Spleen (tissue), 11 donors: ENCODE data around the gene ADA. TPM values are rescaled to one million over a fixed set of nuclear protein-coding genes. Genes with fewer than 3 reads are reported as not detected.

Experiments
- DNase-seq: peaks from one replicate; pipeline ENCODE4 v3.0.0-alpha.2; 2020
- H3K27ac ChIP-seq, 8 donors: fragments of 200-600 bp; sonication (generic) in 7 of 8; 1 replicate in 4 of 8; 2 replicates in 4 of 8; pipeline versions ENCODE4 v1.5.0 to v1.8.0; 2016 to 2021; ENCODE audit warnings: inconsistent platforms in 4 of 8, mild to moderate bottlenecking in 4 of 8, moderate library complexity in 1 of 8
- H3K27me3 ChIP-seq, 7 donors: fragments of 200-600 bp; sonication (generic) in 6 of 7; replicated peaks in 1 of 7; 1 replicate in 4 of 7; 2 replicates in 3 of 7; pipeline versions ENCODE4 v1.5.0 to v1.8.0; 2016 to 2021; ENCODE audit warnings: inconsistent platforms in 3 of 7, mild to moderate bottlenecking in 1 of 7
- H3K36me3 ChIP-seq, 6 donors: fragments of 200-600 bp; sonication (generic) in 5 of 6; 1 replicate in 4 of 6; 2 replicates in 2 of 6; pipeline versions ENCODE4 v1.5.0 to v1.8.0; 2016 to 2021; ENCODE audit warnings: inconsistent platforms in 2 of 6
- H3K4me1 ChIP-seq, 6 donors: fragments of 200-600 bp; sonication (generic) in 5 of 6; 1 replicate in 3 of 6; 2 replicates in 3 of 6; pipeline versions ENCODE4 v1.5.0 to v1.8.0; 2016 to 2021; ENCODE audit warnings: inconsistent platforms in 3 of 6
- H3K4me3 ChIP-seq, 8 donors: fragments of 200-600 bp; sonication (generic) in 7 of 8; 1 replicate in 4 of 8; 2 replicates in 4 of 8; pipeline versions ENCODE4 v1.5.0 to v1.8.0; 2016 to 2021; ENCODE audit warnings: inconsistent platforms in 4 of 8, mild to moderate bottlenecking in 4 of 8, moderate library complexity in 2 of 8
- H3K9me3 ChIP-seq, 8 donors: fragments of 200-600 bp; sonication (generic) in 7 of 8; 1 replicate in 4 of 8; 2 replicates in 4 of 8; pipeline versions ENCODE4 v1.5.0 to v1.8.0; 2016 to 2021; ENCODE audit warnings: inconsistent platforms in 4 of 8
- POLR2A ChIP-seq, 3 donors: fragments of 450-650 bp; IDR thresholded peaks; one replicate each; pipeline ENCODE4 v1.5.1; 2017; ENCODE audit warnings: antibody characterized with exemption in 3 of 3, mild to moderate bottlenecking in 1 of 3
- POLR2AphosphoS5 ChIP-seq, 3 donors: sonication (generic); formaldehyde crosslinking; IDR thresholded peaks; one replicate each; pipeline ENCODE4 v1.5.1; 2017; ENCODE audit warnings: antibody characterized with exemption in 3 of 3
- WGBS, 5 donors: extraction: QIAGEN DNeasy Blood & Tissue Kit in 3 of 5; methylation state at CpG; one replicate each; pipeline versions ENCODE4 v1.1.5 to v1.1.7; 2013 to 2018; 5-methylcytosine and 5-hydroxymethylcytosine counted together
- intact Hi-C: fragments of 100-400 bp; cut with DNase I; formaldehyde crosslinking; loops from one replicate; pipeline ENCODE4 v1.15.0; 2023; ENCODE audit warnings: low total_unique reads
- polyA plus RNA-seq, 3 donors: library from polyadenylated mRNA; stranded (reverse); fragments of 200-250 nt; gene quantifications; one replicate each; pipeline ENCODE4 v1.2.1, GENCODE V29; 2013
- total RNA-seq, 7 donors: library from RNA; depleted of rRNA in 3 of 7; stranded (reverse); fragments of >200 nt in 3 of 7; fragmentation: NEBNext Ultra II Directional in 4 of 7; extraction: Animal tissue kit (Norgen Biotek cat#: 25700) in 4 of 7; gene quantifications; one replicate each; pipeline versions ENCODE4 v1.1.0 to v1.2.1, GENCODE V29; 2016 to 2021
- TF ChIP-seq, protein P1 (sequence below), 11 experiments: fragments of 200-600 bp in 7 of 11; fragments of 450-650 bp in 4 of 11; sonication (generic) in 4 of 11; IDR thresholded peaks in 8 of 11; conservative IDR thresholded peaks in 3 of 11; 1 replicate in 7 of 11; 2 replicates in 4 of 11; pipeline versions ENCODE4 v1.4.0 to v1.8.0; 2016 to 2021; ENCODE audit warnings: antibody characterized with exemption in 11 of 11, inconsistent platforms in 4 of 11, mild to moderate bottlenecking in 1 of 11
- donor health status: healthy with polysubstance abuse.
- donor health status: DM: no; HTN: no; CAD: no; lungs with moderate emphysema.
- donor health status: DM: no; HTN: no; CAD: no.
- donor health status: Bipolar disorder and iron deficiency.
- donor health status: healthy.
- donor health status: DM: no; HTN: no; CAD: no.
- donor health status: DM: yes; HTN: yes; CAD: no.

The ADA gene
- total and polyA plus RNA-seq, 10 donors, result 14.8 to 30.4 (median 22.5) TPM

DNA sequence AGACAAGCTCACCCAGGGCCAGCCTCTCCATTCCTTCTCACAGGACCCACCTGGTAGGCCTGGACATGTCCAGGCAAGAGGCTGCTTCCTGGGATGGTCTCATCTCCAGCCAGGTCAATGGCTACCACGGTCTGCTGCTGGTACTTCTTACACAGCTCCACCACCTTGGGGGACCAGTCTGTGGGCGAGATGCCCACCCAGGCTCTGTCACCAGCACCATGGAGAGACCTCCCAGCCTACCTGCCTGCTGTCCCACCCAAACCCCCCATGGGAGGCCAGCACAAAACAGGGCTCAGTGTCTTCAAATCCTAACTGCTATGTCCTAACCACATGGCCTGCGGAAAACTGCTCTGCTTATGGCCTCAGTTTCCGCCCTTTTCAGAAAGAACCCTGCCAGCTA is 27.3 kb downstream of the ADA start:
- intact Hi-C loops, result no loop called here
- Histone ChIP-seq H3K27ac (no peak overlapping the region), H3K27me3 (no peaks in the 10 kb centered on the region), H3K4me3 (no peak overlapping the region), H3K36me3 (peaks cover 0 to 87% (median 22%) of the 10 kb centered on the region in 6 donors), H3K9me3 (peaks cover 0 to 8% (median 5%) of the 10 kb centered on the region in 8 donors), H3K4me1 (no peaks in the 10 kb centered on the region)
- WGBS, 5 donors, result 79 to 98% (median 93%) methylated on average over 2 to 4 of the region's 4 CpGs
- no peak for DNase-seq
- TF ChIP-seq POLR2AphosphoS5 (IDR thresholded peaks at IDR 0.05) (no peak), POLR2A (IDR thresholded peaks at IDR 0.05) (no peak)
- TF ChIP-seq, protein P1, sequence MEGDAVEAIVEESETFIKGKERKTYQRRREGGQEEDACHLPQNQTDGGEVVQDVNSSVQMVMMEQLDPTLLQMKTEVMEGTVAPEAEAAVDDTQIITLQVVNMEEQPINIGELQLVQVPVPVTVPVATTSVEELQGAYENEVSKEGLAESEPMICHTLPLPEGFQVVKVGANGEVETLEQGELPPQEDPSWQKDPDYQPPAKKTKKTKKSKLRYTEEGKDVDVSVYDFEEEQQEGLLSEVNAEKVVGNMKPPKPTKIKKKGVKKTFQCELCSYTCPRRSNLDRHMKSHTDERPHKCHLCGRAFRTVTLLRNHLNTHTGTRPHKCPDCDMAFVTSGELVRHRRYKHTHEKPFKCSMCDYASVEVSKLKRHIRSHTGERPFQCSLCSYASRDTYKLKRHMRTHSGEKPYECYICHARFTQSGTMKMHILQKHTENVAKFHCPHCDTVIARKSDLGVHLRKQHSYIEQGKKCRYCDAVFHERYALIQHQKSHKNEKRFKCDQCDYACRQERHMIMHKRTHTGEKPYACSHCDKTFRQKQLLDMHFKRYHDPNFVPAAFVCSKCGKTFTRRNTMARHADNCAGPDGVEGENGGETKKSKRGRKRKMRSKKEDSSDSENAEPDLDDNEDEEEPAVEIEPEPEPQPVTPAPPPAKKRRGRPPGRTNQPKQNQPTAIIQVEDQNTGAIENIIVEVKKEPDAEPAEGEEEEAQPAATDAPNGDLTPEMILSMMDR (IDR thresholded peaks at IDR 0.05 in 8 of 11, conservative IDR thresholded peaks at IDR 0.05 in 3 of 11), result no peak

DNA sequence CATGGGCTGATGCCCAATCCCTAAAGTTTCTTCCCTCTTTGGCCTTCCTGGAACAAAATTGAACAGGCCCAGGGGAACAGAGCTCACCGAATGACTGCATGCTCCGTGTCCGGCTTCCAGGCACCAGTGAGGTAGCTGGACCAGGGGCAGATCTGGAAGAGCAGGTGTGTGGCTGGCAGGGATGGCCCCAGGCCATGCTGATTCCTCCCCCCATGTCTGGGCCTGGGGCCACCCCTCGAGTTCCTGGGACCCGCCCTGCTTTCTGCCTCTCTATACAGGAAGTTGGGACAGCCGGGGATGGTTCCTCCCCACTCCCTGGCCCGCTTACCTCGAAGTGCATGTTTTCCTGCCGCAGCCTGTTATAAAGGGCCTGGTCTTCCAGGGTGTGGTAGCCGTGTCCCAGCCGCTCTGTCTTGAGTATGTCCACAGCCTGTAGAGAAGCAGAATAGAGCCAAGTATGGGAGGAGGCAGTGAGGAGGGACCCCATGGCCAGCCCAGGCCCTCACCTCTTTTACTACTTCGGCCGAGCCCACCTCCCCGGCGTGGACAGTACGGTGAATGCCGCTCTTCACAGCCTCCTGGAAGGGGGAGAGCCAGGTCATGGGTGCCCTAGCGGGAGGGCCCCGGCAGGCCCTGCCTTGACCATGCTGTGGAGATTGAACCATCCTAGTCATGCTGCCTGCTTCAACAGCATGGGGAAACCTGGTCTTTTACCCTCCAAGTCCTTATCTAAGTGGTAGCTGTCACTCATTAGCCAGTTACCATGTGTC is 28.8 kb downstream of the ADA start:
- TF ChIP-seq, protein P1 (IDR thresholded peaks at IDR 0.05 in 8 of 11, conservative IDR thresholded peaks at IDR 0.05 in 3 of 11), result no peak
- TF ChIP-seq POLR2AphosphoS5 (IDR thresholded peaks at IDR 0.05) (peak in 2 of 3 donors; percentile 6 to 39), POLR2A (IDR thresholded peaks at IDR 0.05) (no peak)
- Histone ChIP-seq H3K4me1 (peaks cover 0 to 13% (median 4%) of the 10 kb centered on the region in 6 donors), H3K9me3 (peaks cover 0 to 8% (median 5%) of the 10 kb centered on the region in 8 donors), H3K27ac (no peak overlapping the region), H3K4me3 (no peak overlapping the region), H3K36me3 (peaks cover 0 to 89% (median 34%) of the 10 kb centered on the region in 6 donors), H3K27me3 (no peaks in the 10 kb centered on the region)
- DNase-seq, result no peak
- WGBS, 5 donors, result 84 to 92% (median 89%) methylated on average over 12 to 19 of the region's 19 CpGs
- intact Hi-C loops, result no loop called here

DNA sequence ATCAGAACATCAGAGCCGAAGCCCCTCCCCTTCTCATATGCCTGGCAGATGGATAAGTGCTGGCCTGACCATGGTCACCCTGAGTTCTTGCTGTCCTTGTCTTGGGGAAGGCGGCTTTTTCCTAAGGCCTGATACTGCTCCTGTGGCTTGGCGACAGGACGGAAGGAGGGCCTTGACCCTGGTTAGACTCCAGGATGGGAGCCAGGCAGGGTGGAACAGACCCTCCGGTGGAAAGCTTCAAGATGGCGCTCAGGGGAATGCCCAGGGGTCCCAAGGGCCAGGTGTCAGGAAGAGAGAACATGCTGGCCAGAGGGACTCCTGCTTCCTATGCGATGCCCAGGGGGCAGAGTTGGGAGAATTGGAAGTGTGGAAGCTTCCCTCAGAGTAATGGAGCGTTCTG is 29.6 kb downstream of the ADA start:
- TF ChIP-seq, protein P1 (IDR thresholded peaks at IDR 0.05 in 8 of 11, conservative IDR thresholded peaks at IDR 0.05 in 3 of 11), result no peak
- TF ChIP-seq POLR2A (IDR thresholded peaks at IDR 0.05) (no peak), POLR2AphosphoS5 (IDR thresholded peaks at IDR 0.05) (peak in 2 of 3 donors; percentile 22 to 30)
- intact Hi-C loops, result no loop called here
- 80 to 93% (median 87%) methylated on average over 7 to 8 of the region's 8 CpGs for WGBS, 5 donors
- Histone ChIP-seq H3K4me3 (no peak overlapping the region), H3K9me3 (peaks cover 0 to 8% (median 5%) of the 10 kb centered on the region in 8 donors), H3K27ac (no peak overlapping the region), H3K4me1 (peaks cover 0 to 21% (median 5%) of the 10 kb centered on the region in 6 donors), H3K36me3 (peaks cover 0 to 95% (median 34%) of the 10 kb centered on the region in 6 donors), H3K27me3 (no peaks in the 10 kb centered on the region)
- DNase-seq, result no peak

DNA sequence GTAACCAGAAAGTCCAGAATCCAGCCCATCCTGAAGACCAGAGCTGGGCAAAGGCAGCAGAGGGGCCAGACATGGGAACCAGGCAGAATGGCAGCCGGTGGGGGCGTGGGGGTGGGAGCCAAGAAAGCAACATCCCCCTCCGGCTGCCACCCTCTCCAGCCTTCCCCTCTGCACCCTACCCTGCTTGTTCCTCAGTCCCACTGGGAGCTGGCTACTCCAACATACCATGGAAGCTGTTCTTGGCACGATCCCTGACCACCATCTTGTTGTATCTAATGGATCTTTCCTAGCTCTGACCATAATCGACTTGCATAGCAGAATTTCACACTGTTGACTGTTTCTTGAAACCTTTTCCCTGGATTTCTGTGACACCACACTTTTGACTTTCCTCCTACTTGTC is 30.2 kb downstream of the ADA start:
- Histone ChIP-seq H3K4me1 (peaks cover 0 to 27% (median 10%) of the 10 kb centered on the region in 6 donors), H3K27ac (no peak overlapping the region)
- intact Hi-C loops, result no loop called here

More for the DNA sequence above, 30.2 kb downstream of the ADA start:
- peak in 1 of 3 donors; percentile 31 for TF ChIP-seq POLR2AphosphoS5 (IDR thresholded peaks at IDR 0.05)
- TF ChIP-seq, protein P1 (IDR thresholded peaks at IDR 0.05 in 8 of 11, conservative IDR thresholded peaks at IDR 0.05 in 3 of 11), result no peak
- no peak for TF ChIP-seq POLR2A (IDR thresholded peaks at IDR 0.05)
- Histone ChIP-seq H3K9me3 (peaks cover 0 to 8% (median 5%) of the 10 kb centered on the region in 8 donors), H3K36me3 (peaks cover 0 to 99% (median 37%) of the 10 kb centered on the region in 6 donors), H3K27me3 (no peaks in the 10 kb centered on the region), H3K4me3 (no peak overlapping the region)
- WGBS, 5 donors, result 93 to 96% (median 95%) methylated on average over 4 to 5 of the region's 5 CpGs
- DNase-seq, result no peak
